Measurements from ENCODE around the gene CCND3. TPM values are rescaled to one million over a fixed set of nuclear protein-coding genes. Genes with fewer than 3 reads are reported as not detected.

CCND3 gene
- total RNA-seq, 2 donors from 2014 or later: 64.0 to 68.4 TPM

DNA sequence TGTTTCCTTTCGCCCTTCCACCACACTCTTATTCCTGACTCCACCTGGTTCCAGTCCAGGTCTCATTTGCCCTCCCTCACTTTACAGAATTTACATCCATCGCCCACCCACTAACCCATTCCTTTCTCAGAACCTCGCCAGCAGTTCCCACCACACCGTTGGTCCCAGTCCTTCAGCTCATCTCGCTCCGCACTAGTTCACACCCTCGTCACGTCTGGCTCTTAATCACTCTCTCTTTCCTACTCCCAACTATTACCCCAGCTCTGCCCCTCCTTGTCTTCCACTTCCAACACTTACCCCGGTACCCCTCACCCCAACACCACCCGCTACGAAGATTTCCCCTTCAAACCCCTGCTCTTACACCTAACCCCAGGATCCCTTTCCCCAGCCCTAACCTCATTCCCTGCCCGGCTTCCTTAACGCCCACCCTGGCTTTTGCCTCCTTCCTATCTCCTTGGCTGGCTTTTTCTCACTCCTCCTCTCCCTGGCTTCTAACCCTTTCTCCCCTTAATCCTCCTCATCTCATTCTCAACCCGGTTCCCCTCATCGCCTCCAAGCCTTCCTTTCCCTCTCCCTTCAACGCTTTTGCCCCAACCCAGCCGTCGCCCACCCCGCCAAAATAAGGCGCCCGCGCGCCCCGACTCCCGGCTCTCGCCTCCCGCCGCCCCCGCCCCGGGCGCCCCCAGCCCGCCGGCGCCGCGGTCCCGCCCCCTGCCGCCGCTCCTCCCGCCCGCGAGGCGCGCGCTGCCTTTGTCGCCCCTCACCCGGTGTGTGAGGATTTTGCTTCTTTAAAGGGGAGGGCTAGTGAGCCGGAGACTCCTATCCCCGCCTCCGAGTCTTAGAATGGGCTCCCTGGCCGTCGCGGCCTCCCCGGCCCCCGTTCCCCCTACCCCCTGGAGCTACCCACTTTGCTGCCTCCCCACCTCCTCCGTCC, 47.0 kb downstream of the CCND3 start:
- intact Hi-C loops (cut with DNase I, micrococcal nuclease): no loop called here
- DNase-seq (peak in 1 of 2 donors; percentile 9), ATAC-seq (peak; percentile 62)

DNA sequence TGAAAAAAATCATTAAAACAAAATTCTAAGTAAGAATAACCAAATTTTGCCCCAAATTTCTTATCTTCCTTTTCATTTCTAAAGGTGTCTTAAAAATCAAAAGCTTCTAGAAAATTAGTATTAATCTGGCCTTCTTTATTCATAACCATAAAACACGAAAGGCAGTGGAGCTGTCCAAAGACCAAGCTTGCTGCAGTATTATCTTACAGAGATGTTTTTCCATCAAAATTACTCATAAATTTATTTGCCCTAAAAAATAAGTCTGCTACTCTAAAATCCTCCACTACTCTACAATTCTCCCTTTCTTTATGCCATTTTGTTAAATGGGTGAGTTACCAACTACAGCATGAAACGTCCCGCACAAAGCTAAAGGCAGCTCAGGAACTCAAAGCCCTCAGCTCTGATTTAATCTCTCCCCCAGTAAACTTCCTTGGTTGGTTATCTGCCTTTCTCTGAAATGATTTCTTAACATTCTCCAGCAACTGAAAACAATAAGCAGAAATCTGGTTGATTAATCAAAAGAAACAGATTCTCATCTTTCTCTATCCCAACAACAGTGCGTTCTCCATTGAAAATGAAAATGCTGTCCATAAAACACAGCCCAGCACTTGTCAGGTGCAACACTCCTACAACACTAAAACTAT, 48.6 kb downstream of the CCND3 start:
- intact Hi-C loops (cut with DNase I, micrococcal nuclease): no loop called here
- DNase-seq (no peak), ATAC-seq (no peak)

DNA sequence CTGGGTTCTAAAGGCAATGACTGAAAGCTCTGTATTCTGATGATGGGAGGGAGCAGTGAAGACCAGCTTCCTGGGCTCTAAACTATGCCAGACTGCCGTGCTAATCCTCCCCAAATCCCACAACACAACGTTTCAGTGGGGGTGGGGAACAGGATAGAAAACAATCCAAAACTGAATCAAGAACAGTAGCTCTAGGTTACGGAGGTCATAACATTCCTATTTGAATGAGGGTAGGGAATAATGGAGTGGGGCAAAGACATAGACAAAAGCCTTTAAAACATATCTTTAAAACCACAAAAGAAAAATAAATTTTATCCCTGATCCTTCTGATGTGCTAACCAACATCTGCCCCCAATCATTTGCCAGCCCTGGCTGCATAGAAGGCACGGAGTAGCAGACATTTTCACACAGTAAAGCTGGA, 54.3 kb downstream of the CCND3 start:
- ATAC-seq (no peak), DNase-seq (no peak)
- intact Hi-C loops (cut with DNase I, micrococcal nuclease): no loop called here

DNA sequence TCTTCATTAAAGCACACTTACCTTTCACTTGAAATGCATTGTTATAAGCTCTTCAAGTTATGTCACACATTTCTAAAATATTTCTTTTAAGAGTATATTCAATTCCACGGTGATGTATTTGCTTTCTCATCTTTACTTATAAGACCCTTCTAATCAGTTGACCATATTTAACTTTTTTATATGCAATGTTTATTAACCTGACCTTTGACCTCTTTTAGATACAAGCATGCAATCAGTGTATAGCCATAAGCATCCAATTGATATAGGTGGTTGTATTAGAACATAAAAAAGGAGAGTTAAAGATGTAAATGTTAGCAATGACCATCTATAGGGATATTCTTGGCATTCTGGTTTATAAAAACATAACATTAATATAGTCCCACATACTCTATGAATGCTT, 55.7 kb downstream of the CCND3 start:
- ATAC-seq (no peak), DNase-seq (no peak)
- intact Hi-C loops (cut with DNase I, micrococcal nuclease): no loop called here

DNA sequence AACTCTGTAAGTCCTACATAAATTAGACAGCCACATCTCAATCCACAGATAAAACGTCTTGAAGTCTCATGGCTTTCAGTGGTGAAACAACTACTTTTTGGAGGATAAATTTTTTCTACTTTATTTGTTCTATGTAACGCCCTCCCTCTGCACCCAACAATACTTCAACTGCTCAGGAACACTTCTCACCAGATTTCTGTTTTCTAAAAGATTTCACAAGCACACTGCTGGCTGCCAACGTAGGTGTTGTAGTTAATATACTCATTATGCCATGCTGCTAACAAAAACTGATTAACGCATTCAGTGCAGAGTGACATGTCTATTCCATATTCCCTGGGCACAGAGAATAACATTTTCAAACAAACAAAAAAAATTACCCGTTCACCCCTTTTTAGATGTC, 56.7 kb downstream of the CCND3 start:
- no peak for ATAC-seq
- DNase-seq: no peak
- intact Hi-C loops (cut with DNase I, micrococcal nuclease): no loop called here

Other genes with a start within 250 kb of the CCND3 start
- gene TFEB, start 206.2 kb downstream of the CCND3 start, total RNA-seq: 10 to 100 TPM; 24.3 to 29.7 TPM
- gene PGC, start 194.4 kb downstream of the CCND3 start, total RNA-seq: not detected
- gene FRS3, start 161.9 kb downstream of the CCND3 start, total RNA-seq: 1 to 10 TPM; 3.3 to 4.4 TPM
- 1 to 10 TPM; 4.7 to 6.7 TPM for gene PRICKLE4, start 161.0 kb downstream of the CCND3 start, total RNA-seq
- gene TOMM6, start 154.1 kb downstream of the CCND3 start, total RNA-seq: 10 to 100 TPM; 97.1 to 98.4 TPM
- 1 to 10 TPM; 2.1 to 2.9 TPM for gene USP49, start 46.4 kb downstream of the CCND3 start, total RNA-seq
- gene MED20, start 20.7 kb downstream of the CCND3 start, total RNA-seq: 10 to 100 TPM; 18.5 to 18.8 TPM
- gene BYSL, start 20.3 kb downstream of the CCND3 start, total RNA-seq: 10 to 100 TPM in 1 of 2 donors, 1 to 10 TPM in 1; 8.8 to 10.3 TPM
- gene TAF8, start 108.7 kb upstream of the CCND3 start, total RNA-seq: 10 to 100 TPM; 19.0 to 19.7 TPM
- gene C6orf132, start 200.8 kb upstream of the CCND3 start, total RNA-seq: 10 to 100 TPM; 49.7 to 66.2 TPM
- gene GUCA1A, start 231.6 kb upstream of the CCND3 start, total RNA-seq: not detected